Ishikawa (cell line): ENCODE results near the gene NELL1.

Experiments
- CEBPB ChIP-seq: IDR thresholded peaks from 2 replicates; pipeline ENCODE4 v1.6.1; 2012
- CREB1 ChIP-seq: IDR thresholded peaks from 2 replicates; pipeline ENCODE4 v1.6.1; 2012; ENCODE audit warnings: low read depth
- EGR1 ChIP-seq: IDR thresholded peaks from 2 replicates; pipeline ENCODE4 v1.6.1; 2012
- EP300 ChIP-seq: IDR thresholded peaks from 2 replicates; pipeline ENCODE4 v1.6.1; 2012; ENCODE audit warnings: borderline replicate concordance
- FOXM1 ChIP-seq: IDR thresholded peaks from 2 replicates; pipeline ENCODE4 v1.6.1; 2012; ENCODE audit warnings: low read depth, borderline replicate concordance
- MAX ChIP-seq: IDR thresholded peaks from 2 replicates; pipeline ENCODE4 v1.6.1; 2012
- NFIC ChIP-seq: IDR thresholded peaks from 2 replicates; pipeline ENCODE4 v1.6.1; 2012
- RAD21 ChIP-seq: IDR thresholded peaks from 2 replicates; pipeline ENCODE4 v1.6.1; 2012; ENCODE audit warnings: low read depth
- REST ChIP-seq: IDR thresholded peaks from 2 replicates; pipeline ENCODE4 v1.6.1; 2012; ENCODE audit warnings: low read depth, mild to moderate bottlenecking
- TAF1 ChIP-seq: IDR thresholded peaks from 2 replicates; pipeline ENCODE4 v1.6.1; 2012; ENCODE audit warnings: low read depth, mild to moderate bottlenecking
- TCF12 ChIP-seq: IDR thresholded peaks from 2 replicates; pipeline ENCODE4 v1.6.1; 2012; ENCODE audit warnings: low read depth
- TEAD4 ChIP-seq: IDR thresholded peaks from 2 replicates; pipeline ENCODE4 v1.6.1; 2012
- USF1 ChIP-seq: IDR thresholded peaks from 2 replicates; pipeline ENCODE4 v1.6.1; 2012
- YY1 ChIP-seq: IDR thresholded peaks from 2 replicates; pipeline ENCODE4 v1.6.1; 2012; ENCODE audit warnings: low read depth
- ZBTB7A ChIP-seq: IDR thresholded peaks from 2 replicates; pipeline ENCODE4 v1.6.1; 2012; ENCODE audit warnings: low read depth

The NELL1 gene

GRCh38 chr11:21307874-21308273, 638.5 kb downstream of the NELL1 start:
- TF ChIP-seq MAX, result no peak
- no peak for TF ChIP-seq ZBTB7A
- TF ChIP-seq CREB1, result no peak
- no peak for TF ChIP-seq TEAD4
- no peak for TF ChIP-seq TCF12
- TF ChIP-seq RAD21, result no peak
- TF ChIP-seq TAF1, result no peak
- TF ChIP-seq EP300, result no peak
- no peak for TF ChIP-seq CEBPB
- TF ChIP-seq EGR1, result no peak
- no peak for TF ChIP-seq FOXM1
- TF ChIP-seq YY1, result no peak
- TF ChIP-seq USF1, result no peak

GRCh38 chr11:21316591-21316990, 647.2 kb downstream of the NELL1 start:
- no peak for TF ChIP-seq YY1
- TF ChIP-seq USF1, result no peak
- no peak for TF ChIP-seq NFIC
- no peak for TF ChIP-seq EP300
- TF ChIP-seq MAX, result no peak
- no peak for TF ChIP-seq CREB1

- TF ChIP-seq NFIC (no peak), CEBPB (no peak)
Observed at GRCh38 chr11:21321072-21321471, 651.7 kb downstream of the NELL1 start.

GRCh38 chr11:21321530-21321929, 652.1 kb downstream of the NELL1 start:
- no peak for TF ChIP-seq EGR1
- no peak for TF ChIP-seq YY1
- no peak for TF ChIP-seq REST
- no peak for TF ChIP-seq TAF1
- TF ChIP-seq ZBTB7A, result no peak
- no peak for TF ChIP-seq TEAD4
- no peak for TF ChIP-seq CREB1
- no peak for TF ChIP-seq RAD21
- no peak for TF ChIP-seq FOXM1
- no peak for TF ChIP-seq TCF12
- no peak for TF ChIP-seq USF1
- no peak for TF ChIP-seq MAX
- no peak for TF ChIP-seq EP300
- no peak for TF ChIP-seq NFIC
- TF ChIP-seq CEBPB, result no peak

- TF ChIP-seq EGR1 (no peak), TCF12 (no peak), CEBPB (no peak), MAX (no peak), TAF1 (no peak)
Observed at GRCh38 chr11:21323617-21324016, 654.2 kb downstream of the NELL1 start.

GRCh38 chr11:21343204-21343603, 673.8 kb downstream of the NELL1 start:
- TF ChIP-seq ZBTB7A, result no peak
- no peak for TF ChIP-seq YY1
- no peak for TF ChIP-seq RAD21
- no peak for TF ChIP-seq NFIC
- no peak for TF ChIP-seq REST
- no peak for TF ChIP-seq EP300
- no peak for TF ChIP-seq EGR1
- TF ChIP-seq TEAD4, result no peak
- TF ChIP-seq TAF1, result no peak
- TF ChIP-seq FOXM1, result no peak
- no peak for TF ChIP-seq CEBPB
- TF ChIP-seq CREB1, result no peak
- no peak for TF ChIP-seq MAX
- TF ChIP-seq TCF12, result no peak
- no peak for TF ChIP-seq USF1
